ENCODE measurements around the gene ZFYVE26.

The ZFYVE26 gene

DNA sequence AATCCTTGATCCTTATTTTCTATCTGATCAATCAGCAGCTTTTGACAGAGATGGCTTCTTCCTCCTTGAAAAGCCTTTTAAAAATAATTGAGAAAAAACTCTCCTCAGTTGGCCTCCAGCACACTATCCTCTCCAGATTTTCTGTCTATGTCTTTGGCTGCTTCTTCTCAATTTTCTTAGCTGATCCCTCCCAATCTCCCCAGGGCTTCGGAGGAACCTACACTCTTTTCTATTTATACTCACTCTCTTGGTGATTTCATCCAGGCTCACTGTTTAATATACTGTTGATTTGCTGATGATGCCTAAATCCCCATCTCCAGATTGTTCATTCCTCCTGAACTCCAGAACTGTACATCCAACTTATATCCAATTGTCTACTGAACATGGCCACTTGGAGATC lies 59.9 kb downstream of the ZFYVE26 start:
- ATAC-seq, result no peak
- TF ChIP-seq, protein P1, sequence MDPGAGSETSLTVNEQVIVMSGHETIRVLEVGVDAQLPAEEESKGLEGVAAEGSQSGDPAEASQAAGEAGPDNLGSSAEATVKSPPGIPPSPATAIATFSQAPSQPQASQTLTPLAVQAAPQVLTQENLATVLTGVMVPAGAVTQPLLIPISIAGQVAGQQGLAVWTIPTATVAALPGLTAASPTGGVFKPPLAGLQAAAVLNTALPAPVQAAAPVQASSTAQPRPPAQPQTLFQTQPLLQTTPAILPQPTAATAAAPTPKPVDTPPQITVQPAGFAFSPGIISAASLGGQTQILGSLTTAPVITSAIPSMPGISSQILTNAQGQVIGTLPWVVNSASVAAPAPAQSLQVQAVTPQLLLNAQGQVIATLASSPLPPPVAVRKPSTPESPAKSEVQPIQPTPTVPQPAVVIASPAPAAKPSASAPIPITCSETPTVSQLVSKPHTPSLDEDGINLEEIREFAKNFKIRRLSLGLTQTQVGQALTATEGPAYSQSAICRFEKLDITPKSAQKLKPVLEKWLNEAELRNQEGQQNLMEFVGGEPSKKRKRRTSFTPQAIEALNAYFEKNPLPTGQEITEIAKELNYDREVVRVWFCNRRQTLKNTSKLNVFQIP (CRISPR knock-in tag; IDR thresholded peaks at IDR 0.05; ENCODE audit: borderline replicate concordance, low read depth), result no peak
- TF ChIP-seq CSDC2 (CRISPR knock-in tag; IDR thresholded peaks at IDR 0.05), result no peak
- no peak for TF ChIP-seq SNAI2 (CRISPR knock-in tag; IDR thresholded peaks at IDR 0.05)
- no peak for TF ChIP-seq ZC3H10 (CRISPR knock-in tag; IDR thresholded peaks at IDR 0.05)
- TF ChIP-seq ZNF8 (CRISPR knock-in tag; IDR thresholded peaks at IDR 0.05), result no peak
- TF ChIP-seq PPARA (CRISPR knock-in tag; IDR thresholded peaks at IDR 0.05; ENCODE audit: borderline replicate concordance), result no peak

DNA sequence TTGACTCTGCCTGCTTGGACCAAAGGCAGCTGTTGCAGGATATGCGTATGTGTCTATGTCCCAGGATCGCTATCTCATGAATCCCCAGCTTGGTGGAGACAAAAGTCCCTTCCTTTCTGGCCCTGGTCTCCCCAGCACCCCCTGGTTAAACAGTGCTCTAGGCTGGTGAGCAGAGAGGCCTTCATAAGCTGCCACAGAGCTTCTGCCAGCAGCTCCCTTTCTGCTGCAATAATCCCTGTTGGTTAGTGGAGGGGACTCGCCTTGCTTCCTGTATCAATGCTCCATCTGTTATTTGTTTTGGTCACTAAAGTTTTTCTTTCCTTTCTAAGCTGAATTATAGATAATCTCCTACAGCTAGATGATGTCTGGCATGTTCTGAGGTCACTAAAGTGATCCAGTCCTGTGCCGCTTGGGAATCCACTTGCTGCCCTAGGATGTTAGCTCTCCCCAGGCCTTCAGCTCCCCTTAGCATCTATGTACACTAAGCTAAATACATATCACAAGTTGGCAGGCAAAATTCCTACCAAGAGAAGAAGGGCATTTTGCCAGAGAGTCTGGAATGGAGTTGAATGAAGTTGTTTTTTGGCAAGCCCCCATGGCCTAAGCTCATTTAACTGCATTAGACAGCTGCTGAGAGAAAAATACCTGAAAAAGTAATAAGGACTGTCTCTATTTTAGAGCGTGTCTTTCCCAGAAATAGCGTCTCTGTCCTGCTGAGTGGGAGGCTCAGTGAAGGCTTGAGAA lies 66.9 kb downstream of the ZFYVE26 start:
- peak; percentile 25 for ATAC-seq
- 0 out of 2 replicates have a peak, but pooled peaks have one; percentile 40 for TF ChIP-seq ISL1 (CRISPR knock-in tag; IDR thresholded peaks at IDR 0.05)
- no peak for TF ChIP-seq ZC3H10 (CRISPR knock-in tag; IDR thresholded peaks at IDR 0.05)
- no peak for TF ChIP-seq ZFP3 (CRISPR knock-in tag; IDR thresholded peaks at IDR 0.05)
- no peak for TF ChIP-seq SNAI2 (CRISPR knock-in tag; IDR thresholded peaks at IDR 0.05)
- TF ChIP-seq PPARA (CRISPR knock-in tag; IDR thresholded peaks at IDR 0.05; ENCODE audit: borderline replicate concordance), result no peak

DNA sequence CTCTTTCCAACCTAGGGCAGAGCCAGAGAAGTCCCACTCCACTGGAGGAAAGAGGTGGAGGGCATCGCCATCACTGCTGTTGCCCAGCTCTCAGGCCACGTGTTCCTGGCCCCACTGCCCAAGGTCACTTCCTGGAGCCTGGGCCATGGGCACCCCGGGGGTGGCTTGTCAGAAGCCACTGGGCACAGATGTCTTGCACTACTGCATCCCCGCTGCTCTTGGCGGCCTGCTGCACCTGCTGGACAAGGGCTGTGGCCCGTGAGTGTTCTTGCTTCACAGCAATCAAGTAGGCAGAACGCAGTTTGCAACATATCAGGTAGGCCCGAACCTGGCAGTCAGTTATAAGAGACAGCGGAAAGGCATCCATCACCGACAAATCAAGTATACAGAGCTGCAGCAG lies 68.1 kb downstream of the ZFYVE26 start:
- no peak for ATAC-seq
- TF ChIP-seq BACH2 (CRISPR knock-in tag; IDR thresholded peaks at IDR 0.05; ENCODE audit: borderline replicate concordance) (no peak), ISL1 (CRISPR knock-in tag; IDR thresholded peaks at IDR 0.05) (no peak), ZFP30 (CRISPR knock-in tag; IDR thresholded peaks at IDR 0.05) (no peak)

DNA sequence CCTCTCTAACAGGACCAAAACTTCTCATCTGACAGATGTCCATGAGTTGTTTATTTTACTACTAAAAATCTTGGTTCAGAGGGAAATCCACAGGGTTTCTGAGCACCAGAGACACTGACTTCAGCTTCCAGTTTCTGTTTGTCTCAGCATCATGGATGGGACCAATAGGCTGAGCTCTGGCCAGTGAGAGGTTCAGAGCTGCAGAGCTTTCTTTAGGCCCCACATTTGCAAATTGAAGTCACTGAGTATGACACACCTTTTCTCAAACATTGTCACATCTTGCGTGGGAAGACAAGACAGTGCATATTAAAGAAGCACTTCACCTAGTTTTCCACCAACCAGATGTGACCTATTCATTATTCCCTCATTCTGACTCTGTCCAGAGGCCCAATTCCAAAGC lies 69.5 kb downstream of the ZFYVE26 start:
- TF ChIP-seq ZNF8 (CRISPR knock-in tag; IDR thresholded peaks at IDR 0.05), result no peak
- no peak for TF ChIP-seq ZNF70 (CRISPR knock-in tag; IDR thresholded peaks at IDR 0.05)
- TF ChIP-seq TCF4 (CRISPR knock-in tag; IDR thresholded peaks at IDR 0.05; ENCODE audit: borderline replicate concordance), result no peak
- TF ChIP-seq, protein P2, sequence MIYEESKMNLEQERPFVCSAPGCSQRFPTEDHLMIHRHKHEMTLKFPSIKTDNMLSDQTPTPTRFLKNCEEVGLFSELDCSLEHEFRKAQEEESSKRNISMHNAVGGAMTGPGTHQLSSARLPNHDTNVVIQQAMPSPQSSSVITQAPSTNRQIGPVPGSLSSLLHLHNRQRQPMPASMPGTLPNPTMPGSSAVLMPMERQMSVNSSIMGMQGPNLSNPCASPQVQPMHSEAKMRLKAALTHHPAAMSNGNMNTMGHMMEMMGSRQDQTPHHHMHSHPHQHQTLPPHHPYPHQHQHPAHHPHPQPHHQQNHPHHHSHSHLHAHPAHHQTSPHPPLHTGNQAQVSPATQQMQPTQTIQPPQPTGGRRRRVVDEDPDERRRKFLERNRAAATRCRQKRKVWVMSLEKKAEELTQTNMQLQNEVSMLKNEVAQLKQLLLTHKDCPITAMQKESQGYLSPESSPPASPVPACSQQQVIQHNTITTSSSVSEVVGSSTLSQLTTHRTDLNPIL (CRISPR knock-in tag; IDR thresholded peaks at IDR 0.05; ENCODE audit: low read depth), result no peak
- no peak for TF ChIP-seq TOX (CRISPR knock-in tag; IDR thresholded peaks at IDR 0.05; ENCODE audit: borderline replicate concordance)
- TF ChIP-seq BACH2 (CRISPR knock-in tag; IDR thresholded peaks at IDR 0.05; ENCODE audit: borderline replicate concordance), result no peak
- TF ChIP-seq, protein P3, sequence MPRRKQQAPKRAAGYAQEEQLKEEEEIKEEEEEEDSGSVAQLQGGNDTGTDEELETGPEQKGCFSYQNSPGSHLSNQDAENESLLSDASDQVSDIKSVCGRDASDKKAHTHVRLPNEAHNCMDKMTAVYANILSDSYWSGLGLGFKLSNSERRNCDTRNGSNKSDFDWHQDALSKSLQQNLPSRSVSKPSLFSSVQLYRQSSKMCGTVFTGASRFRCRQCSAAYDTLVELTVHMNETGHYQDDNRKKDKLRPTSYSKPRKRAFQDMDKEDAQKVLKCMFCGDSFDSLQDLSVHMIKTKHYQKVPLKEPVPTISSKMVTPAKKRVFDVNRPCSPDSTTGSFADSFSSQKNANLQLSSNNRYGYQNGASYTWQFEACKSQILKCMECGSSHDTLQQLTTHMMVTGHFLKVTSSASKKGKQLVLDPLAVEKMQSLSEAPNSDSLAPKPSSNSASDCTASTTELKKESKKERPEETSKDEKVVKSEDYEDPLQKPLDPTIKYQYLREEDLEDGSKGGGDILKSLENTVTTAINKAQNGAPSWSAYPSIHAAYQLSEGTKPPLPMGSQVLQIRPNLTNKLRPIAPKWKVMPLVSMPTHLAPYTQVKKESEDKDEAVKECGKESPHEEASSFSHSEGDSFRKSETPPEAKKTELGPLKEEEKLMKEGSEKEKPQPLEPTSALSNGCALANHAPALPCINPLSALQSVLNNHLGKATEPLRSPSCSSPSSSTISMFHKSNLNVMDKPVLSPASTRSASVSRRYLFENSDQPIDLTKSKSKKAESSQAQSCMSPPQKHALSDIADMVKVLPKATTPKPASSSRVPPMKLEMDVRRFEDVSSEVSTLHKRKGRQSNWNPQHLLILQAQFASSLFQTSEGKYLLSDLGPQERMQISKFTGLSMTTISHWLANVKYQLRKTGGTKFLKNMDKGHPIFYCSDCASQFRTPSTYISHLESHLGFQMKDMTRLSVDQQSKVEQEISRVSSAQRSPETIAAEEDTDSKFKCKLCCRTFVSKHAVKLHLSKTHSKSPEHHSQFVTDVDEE (CRISPR knock-in tag; IDR thresholded peaks at IDR 0.05), result no peak
- TF ChIP-seq RARB (CRISPR knock-in tag; IDR thresholded peaks at IDR 0.05), result no peak
- TF ChIP-seq CSDC2 (CRISPR knock-in tag; IDR thresholded peaks at IDR 0.05), result no peak
- no peak for ATAC-seq

DNA sequence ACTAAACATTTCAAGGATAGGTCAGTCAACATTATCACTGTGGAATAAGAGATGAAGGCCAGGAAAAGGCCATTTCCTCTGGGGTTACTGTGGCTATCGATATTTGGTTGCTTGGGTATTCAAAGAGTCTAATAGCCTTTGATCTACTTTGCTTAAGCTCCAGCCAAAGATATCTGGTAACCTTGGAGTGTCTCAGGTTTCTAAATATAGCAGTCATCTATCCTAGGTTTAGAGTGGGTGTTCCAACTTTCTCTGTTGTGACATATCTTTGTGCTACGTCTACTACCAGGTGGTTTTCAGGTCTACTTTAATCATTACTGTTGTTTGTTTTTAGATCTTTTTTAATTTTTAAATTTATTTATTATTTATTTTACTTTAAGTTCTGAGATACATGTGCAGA lies 72.3 kb downstream of the ZFYVE26 start:
- ATAC-seq, result no peak
- TF ChIP-seq, protein P3 (CRISPR knock-in tag; IDR thresholded peaks at IDR 0.05), result no peak
- TF ChIP-seq ZNF70 (CRISPR knock-in tag; IDR thresholded peaks at IDR 0.05), result no peak
- TF ChIP-seq TOX (CRISPR knock-in tag; IDR thresholded peaks at IDR 0.05; ENCODE audit: borderline replicate concordance), result no peak
- no peak for TF ChIP-seq ESRRG (CRISPR knock-in tag; IDR thresholded peaks at IDR 0.05)
- no peak for TF ChIP-seq ZNF8 (CRISPR knock-in tag; IDR thresholded peaks at IDR 0.05)
- TF ChIP-seq ZFP30 (CRISPR knock-in tag; IDR thresholded peaks at IDR 0.05), result no peak
- TF ChIP-seq TCF4 (CRISPR knock-in tag; IDR thresholded peaks at IDR 0.05; ENCODE audit: borderline replicate concordance), result no peak
- TF ChIP-seq, protein P1 (CRISPR knock-in tag; IDR thresholded peaks at IDR 0.05; ENCODE audit: borderline replicate concordance, low read depth), result no peak
- TF ChIP-seq RARB (CRISPR knock-in tag; IDR thresholded peaks at IDR 0.05), result no peak
- no peak for TF ChIP-seq GLIS3 (CRISPR knock-in tag; IDR thresholded peaks at IDR 0.05)
- TF ChIP-seq CSDC2 (CRISPR knock-in tag; IDR thresholded peaks at IDR 0.05), result no peak
- TF ChIP-seq OSR1 (CRISPR knock-in tag; IDR thresholded peaks at IDR 0.05), result no peak
- no peak for TF ChIP-seq ARNTL (CRISPR knock-in tag; IDR thresholded peaks at IDR 0.05; ENCODE audit: borderline replicate concordance, low read depth)
- TF ChIP-seq, protein P2 (CRISPR knock-in tag; IDR thresholded peaks at IDR 0.05; ENCODE audit: low read depth), result no peak
- no peak for TF ChIP-seq SNAI2 (CRISPR knock-in tag; IDR thresholded peaks at IDR 0.05)
- no peak for TF ChIP-seq ZC3H10 (CRISPR knock-in tag; IDR thresholded peaks at IDR 0.05)

All from SK-N-SH treated with all-trans-retinoic acid at 6 μM for 48 hours (cell line).